Right kidney (tissue), 1 donor: Measurements from ENCODE around the gene CFAP61.

Experiments used
- DNase-seq: peaks from one replicate; pipeline ENCODE4 v3.0.0-alpha.2; 2016

Gene CFAP61

GRCh38 chr20:20404633-20405032, 352.3 kb downstream of the CFAP61 start:
- no peak for DNase-seq

GRCh38 chr20:20405623-20406022, 353.3 kb downstream of the CFAP61 start:
- DNase-seq, result no peak

GRCh38 chr20:20406306-20406705, 354.0 kb downstream of the CFAP61 start:
- no peak for DNase-seq

GRCh38 chr20:20407891-20408805, 355.8 kb downstream of the CFAP61 start:
- DNase-seq, result no peak

- DNase-seq, result no peak
Observed at GRCh38 chr20:20409331-20409730, 357.0 kb downstream of the CFAP61 start.
